ENCODE measurements around the gene PMM2.
"Not testable (repeated sequence)": the region's sequence is repeated elsewhere in the genome, so short reads cannot be mapped to it uniquely, and the experiment has no call there.

PMM2 gene

GRCh38 chr16:8865145-8865882, 67.7 kb downstream of the PMM2 start:
- no peaks in the 10 kb centered on the region for H3K36me3 ChIP-seq (ENCODE audit: control insufficient read depth, insufficient read depth, low read length, severe bottlenecking)
- DNase-seq (ENCODE audit: low read depth): no peak
- peaks cover 67% of the 10 kb centered on the region for H3K4me1 ChIP-seq (ENCODE audit: control insufficient read depth, insufficient read depth, low read length)
- no peak overlapping the region for H3K9ac ChIP-seq (ENCODE audit: low read length)
- H3K9me3 ChIP-seq (ENCODE audit: control insufficient read depth, low read length): no peaks in the 10 kb centered on the region
- no peaks in the 10 kb centered on the region for H3K27me3 ChIP-seq (replicated peaks; ENCODE audit: control insufficient read depth, insufficient read depth, low read length)
- H3K4me3 ChIP-seq (ENCODE audit: low read length): no peak overlapping the region

DNA sequence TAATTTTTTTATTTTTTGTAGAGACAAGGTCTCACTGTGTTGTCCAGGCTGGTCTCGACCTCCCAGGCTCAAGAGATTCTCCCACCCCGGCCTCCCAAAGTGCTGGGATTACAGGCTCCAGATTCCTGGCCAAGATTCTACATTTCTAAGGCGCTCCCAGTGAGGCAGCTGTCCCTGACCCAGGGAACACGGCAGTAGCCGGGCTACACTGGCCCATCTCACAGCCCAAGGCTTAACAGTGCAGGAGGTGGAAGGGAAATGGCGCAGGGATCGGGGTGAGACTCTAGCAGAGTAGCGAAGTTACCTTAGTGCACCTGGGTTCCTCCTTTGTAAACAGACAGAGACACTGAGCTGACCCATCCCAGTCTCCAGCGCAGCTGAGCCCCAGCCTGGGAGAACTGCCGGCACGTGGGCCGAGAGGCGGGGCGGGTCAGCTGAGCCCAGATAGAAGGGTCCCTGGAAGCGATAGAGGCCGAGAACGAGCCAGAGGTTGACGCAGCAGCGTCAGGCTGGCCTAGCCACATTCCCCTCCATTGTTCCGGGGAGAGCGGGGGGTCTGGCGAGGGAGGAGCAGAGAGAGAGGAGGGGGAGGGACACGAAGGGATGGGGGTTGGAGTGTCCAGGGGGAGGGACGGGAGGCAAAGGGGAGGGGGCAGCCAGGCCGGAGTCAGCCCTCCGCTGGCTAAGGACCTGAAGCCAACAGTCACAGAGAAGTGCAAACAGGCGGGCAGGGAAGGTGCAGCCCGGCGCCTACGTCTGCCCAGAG, 68.7 kb downstream of the PMM2 start:
- H3K9me3 ChIP-seq (ENCODE audit: control insufficient read depth, low read length): no peaks in the 10 kb centered on the region
- H3K4me1 ChIP-seq (ENCODE audit: control insufficient read depth, insufficient read depth, low read length): peaks cover 66% of the 10 kb centered on the region
- peak overlapping the region; percentile 88 for H3K4me3 ChIP-seq (ENCODE audit: low read length)
- H3K9ac ChIP-seq (ENCODE audit: low read length): peak overlapping the region; percentile 95
- DNase-seq (ENCODE audit: low read depth): peak; percentile 33
- no peaks in the 10 kb centered on the region for H3K36me3 ChIP-seq (ENCODE audit: control insufficient read depth, insufficient read depth, low read length, severe bottlenecking)
- no peaks in the 10 kb centered on the region for H3K27me3 ChIP-seq (replicated peaks; ENCODE audit: control insufficient read depth, insufficient read depth, low read length)

GRCh38 chr16:8866884-8867215, 69.2 kb downstream of the PMM2 start:
- H3K9ac ChIP-seq (ENCODE audit: low read length): peak overlapping the region; percentile 95
- DNase-seq (ENCODE audit: low read depth): no peak
- H3K9me3 ChIP-seq (ENCODE audit: control insufficient read depth, low read length): no peaks in the 10 kb centered on the region
- H3K4me3 ChIP-seq (ENCODE audit: low read length): peak overlapping the region; percentile 88
- no peaks in the 10 kb centered on the region for H3K36me3 ChIP-seq (ENCODE audit: control insufficient read depth, insufficient read depth, low read length, severe bottlenecking)
- no peaks in the 10 kb centered on the region for H3K27me3 ChIP-seq (replicated peaks; ENCODE audit: control insufficient read depth, insufficient read depth, low read length)
- H3K4me1 ChIP-seq (ENCODE audit: control insufficient read depth, insufficient read depth, low read length): peaks cover 61% of the 10 kb centered on the region

DNA sequence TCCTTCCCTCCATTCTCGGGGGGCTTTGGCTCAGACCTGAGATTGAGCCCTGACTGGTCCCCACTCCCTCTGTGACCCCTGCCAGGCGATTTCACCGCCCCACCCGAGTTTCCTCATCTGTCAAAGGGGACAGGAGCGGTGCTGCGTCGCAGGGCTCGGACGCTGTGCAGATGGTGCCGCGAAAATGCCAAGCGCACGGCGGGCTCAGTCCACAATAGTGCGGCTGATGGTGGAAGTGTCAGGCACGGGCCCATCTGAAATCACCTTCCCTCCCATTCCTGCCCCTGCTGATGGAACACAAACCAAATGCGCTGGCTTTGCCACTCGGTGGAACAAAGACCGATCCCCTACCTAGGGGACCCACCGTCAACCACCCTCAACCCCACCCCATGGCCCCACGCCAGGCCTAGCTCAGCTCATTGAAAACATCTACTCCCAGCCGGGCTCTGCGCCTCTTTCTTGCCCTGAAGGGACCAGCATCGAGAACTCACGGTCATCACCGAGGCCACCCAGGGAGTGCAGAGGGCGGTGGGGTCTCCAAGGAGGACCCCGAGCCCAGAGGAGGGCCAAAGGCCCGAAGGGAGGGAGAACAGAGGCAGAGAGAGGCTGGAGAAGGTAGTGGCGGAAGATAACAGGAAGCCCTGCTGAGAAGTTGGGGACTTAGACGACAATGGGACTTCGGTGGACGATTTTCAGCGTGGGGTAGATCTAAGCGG, 69.7 kb downstream of the PMM2 start:
- peak; percentile 59 for DNase-seq (ENCODE audit: low read depth)
- peak overlapping the region; percentile 95 for H3K9ac ChIP-seq (ENCODE audit: low read length)
- no peaks in the 10 kb centered on the region for H3K27me3 ChIP-seq (replicated peaks; ENCODE audit: control insufficient read depth, insufficient read depth, low read length)
- H3K9me3 ChIP-seq (ENCODE audit: control insufficient read depth, low read length): no peaks in the 10 kb centered on the region
- H3K36me3 ChIP-seq (ENCODE audit: control insufficient read depth, insufficient read depth, low read length, severe bottlenecking): no peaks in the 10 kb centered on the region
- H3K4me3 ChIP-seq (ENCODE audit: low read length): peak overlapping the region; percentile 88
- peaks cover 56% of the 10 kb centered on the region for H3K4me1 ChIP-seq (ENCODE audit: control insufficient read depth, insufficient read depth, low read length)

DNA sequence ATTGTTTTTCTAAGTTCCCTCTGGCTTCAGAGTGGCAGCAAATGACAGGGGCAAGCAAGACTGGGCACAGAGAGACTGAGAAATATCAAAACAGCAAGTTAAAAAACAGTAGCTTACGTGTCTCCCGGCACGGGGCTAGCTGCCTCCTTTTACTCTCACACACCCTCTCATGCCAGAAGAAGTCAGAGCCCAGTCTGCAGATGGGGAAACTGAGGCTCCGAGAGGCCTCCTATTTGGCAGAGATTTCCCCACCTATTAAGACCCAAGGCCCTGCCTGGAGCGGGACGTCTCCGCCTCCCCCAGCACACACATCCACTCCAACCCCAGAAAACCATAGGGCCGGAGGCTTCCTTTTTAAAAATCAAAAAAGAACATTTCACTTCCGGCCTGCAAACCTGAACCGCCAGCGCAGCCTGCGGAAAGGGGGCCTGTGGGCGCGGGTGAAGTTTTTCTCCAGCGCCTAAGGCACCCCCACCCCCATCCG, 70.3 kb downstream of the PMM2 start:
- Histone ChIP-seq H3K4me1 (ENCODE audit: control insufficient read depth, insufficient read depth, low read length) (peaks cover 55% of the 10 kb centered on the region), H3K9ac (ENCODE audit: low read length) (peak overlapping the region; percentile 95), H3K4me3 (ENCODE audit: low read length) (peak overlapping the region; percentile 88), H3K36me3 (ENCODE audit: control insufficient read depth, insufficient read depth, low read length, severe bottlenecking) (no peaks in the 10 kb centered on the region), H3K9me3 (ENCODE audit: control insufficient read depth, low read length) (no peaks in the 10 kb centered on the region), H3K27me3 (replicated peaks; ENCODE audit: control insufficient read depth, insufficient read depth, low read length) (no peaks in the 10 kb centered on the region)
- peak; percentile 43 for DNase-seq (ENCODE audit: low read depth)

DNA sequence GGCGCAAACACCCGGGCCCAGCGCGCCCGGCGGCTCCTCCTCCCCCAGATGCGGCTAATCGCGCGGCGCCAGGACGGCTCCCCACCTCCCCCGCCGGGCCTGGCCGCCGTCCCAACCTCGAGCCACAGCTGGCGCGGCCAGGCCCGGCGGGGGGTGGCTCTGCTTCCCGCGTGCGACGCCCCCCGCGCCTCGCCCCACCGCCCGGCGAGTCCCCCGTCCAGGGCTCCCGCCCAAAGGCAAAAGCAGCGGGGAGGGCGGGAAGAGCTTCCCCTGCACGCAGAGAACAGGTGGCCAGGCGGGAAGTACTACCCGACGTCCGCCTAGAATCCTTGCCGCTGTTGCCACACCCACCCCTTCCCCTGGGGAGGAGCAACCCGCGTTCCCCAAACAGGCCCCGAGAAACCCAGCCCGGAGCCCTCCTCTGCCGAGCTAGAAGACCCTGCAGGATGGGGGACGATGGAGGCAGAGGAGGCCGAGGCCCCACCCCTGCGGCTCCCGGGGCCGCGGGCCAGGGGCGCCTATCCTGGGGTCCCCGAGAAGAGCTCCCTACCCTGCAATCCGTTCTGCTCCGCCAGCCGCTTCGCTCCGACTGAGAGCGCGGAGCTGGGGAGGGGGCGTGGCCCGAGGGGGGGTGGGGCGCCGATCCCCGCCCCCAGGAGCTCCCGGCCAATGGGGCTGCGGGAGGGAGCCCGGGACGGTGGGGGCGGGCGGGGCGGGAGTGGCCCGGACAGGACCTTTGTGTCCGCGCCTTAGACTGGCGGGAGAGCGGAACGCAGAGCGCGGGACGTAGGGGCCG, 71.0 kb downstream of the PMM2 start, which contains the start of gene CARHSP1:
Gene CARHSP1 (minus strand): TSS at position 591 of the 796 bp plus-strand sequence. CDS start 9,678 bp downstream, outside the sequence.
- no peaks in the 10 kb centered on the region for H3K9me3 ChIP-seq (ENCODE audit: control insufficient read depth, low read length)
- no peaks in the 10 kb centered on the region for H3K27me3 ChIP-seq (replicated peaks; ENCODE audit: control insufficient read depth, insufficient read depth, low read length)
- peak within 1 kb of the TSS; percentile 95 for H3K9ac ChIP-seq (ENCODE audit: low read length)
- H3K36me3 ChIP-seq (ENCODE audit: control insufficient read depth, insufficient read depth, low read length, severe bottlenecking): no peaks in the 10 kb centered on the region
- H3K4me1 ChIP-seq (ENCODE audit: control insufficient read depth, insufficient read depth, low read length): peaks cover 49% of the 10 kb centered on the region
- DNase-seq (ENCODE audit: low read depth): peak; percentile 97
- peak within 1 kb of the TSS; percentile 88 for H3K4me3 ChIP-seq (ENCODE audit: low read length)

- H3K27me3 ChIP-seq (replicated peaks; ENCODE audit: control insufficient read depth, insufficient read depth, low read length): no peaks in the 10 kb centered on the region
- peak overlapping the region; percentile 74 for H3K9ac ChIP-seq (ENCODE audit: low read length)
- H3K4me3 ChIP-seq (ENCODE audit: low read length): peak overlapping the region; percentile 77
- H3K4me1 ChIP-seq (ENCODE audit: control insufficient read depth, insufficient read depth, low read length): peaks cover 44% of the 10 kb centered on the region
- H3K36me3 ChIP-seq (ENCODE audit: control insufficient read depth, insufficient read depth, low read length, severe bottlenecking): no peaks in the 10 kb centered on the region
- DNase-seq (ENCODE audit: low read depth): no peak
- H3K9me3 ChIP-seq (ENCODE audit: control insufficient read depth, low read length): no peaks in the 10 kb centered on the region
Observed at GRCh38 chr16:8869212-8869987, 71.8 kb downstream of the PMM2 start.

GRCh38 chr16:8869988-8870241, 72.3 kb downstream of the PMM2 start:
- not testable (repeated sequence) for H3K36me3 ChIP-seq (ENCODE audit: control insufficient read depth, insufficient read depth, low read length, severe bottlenecking); H3K9me3 ChIP-seq (ENCODE audit: control insufficient read depth, low read length); DNase-seq (ENCODE audit: low read depth); H3K9ac ChIP-seq (ENCODE audit: low read length); H3K27me3 ChIP-seq (replicated peaks; ENCODE audit: control insufficient read depth, insufficient read depth, low read length); H3K4me3 ChIP-seq (ENCODE audit: low read length)
- peaks cover 39% of the 10 kb centered on the region for H3K4me1 ChIP-seq (ENCODE audit: control insufficient read depth, insufficient read depth, low read length)

GRCh38 chr16:8872071-8872470, 74.4 kb downstream of the PMM2 start:
- Histone ChIP-seq H3K36me3 (ENCODE audit: control insufficient read depth, insufficient read depth, low read length, severe bottlenecking) (no peaks in the 10 kb centered on the region), H3K4me3 (ENCODE audit: low read length) (no peak overlapping the region), H3K9ac (ENCODE audit: low read length) (no peak overlapping the region), H3K9me3 (ENCODE audit: control insufficient read depth, low read length) (no peaks in the 10 kb centered on the region), H3K27me3 (replicated peaks; ENCODE audit: control insufficient read depth, insufficient read depth, low read length) (no peaks in the 10 kb centered on the region), H3K4me1 (ENCODE audit: control insufficient read depth, insufficient read depth, low read length) (peaks cover 26% of the 10 kb centered on the region)
- no peak for DNase-seq (ENCODE audit: low read depth)
